ENCODE measurements around the gene ABHD8. TPM values are rescaled to one million over a fixed set of nuclear protein-coding genes. Genes with fewer than 3 reads are reported as not detected.
A peak's percentile ranks its signal among the peaks of the same experiment; 100 is the strongest.

Gene ABHD8
- total RNA-seq, 1 experiment from 2014 or later = 13.2 TPM

DNA sequence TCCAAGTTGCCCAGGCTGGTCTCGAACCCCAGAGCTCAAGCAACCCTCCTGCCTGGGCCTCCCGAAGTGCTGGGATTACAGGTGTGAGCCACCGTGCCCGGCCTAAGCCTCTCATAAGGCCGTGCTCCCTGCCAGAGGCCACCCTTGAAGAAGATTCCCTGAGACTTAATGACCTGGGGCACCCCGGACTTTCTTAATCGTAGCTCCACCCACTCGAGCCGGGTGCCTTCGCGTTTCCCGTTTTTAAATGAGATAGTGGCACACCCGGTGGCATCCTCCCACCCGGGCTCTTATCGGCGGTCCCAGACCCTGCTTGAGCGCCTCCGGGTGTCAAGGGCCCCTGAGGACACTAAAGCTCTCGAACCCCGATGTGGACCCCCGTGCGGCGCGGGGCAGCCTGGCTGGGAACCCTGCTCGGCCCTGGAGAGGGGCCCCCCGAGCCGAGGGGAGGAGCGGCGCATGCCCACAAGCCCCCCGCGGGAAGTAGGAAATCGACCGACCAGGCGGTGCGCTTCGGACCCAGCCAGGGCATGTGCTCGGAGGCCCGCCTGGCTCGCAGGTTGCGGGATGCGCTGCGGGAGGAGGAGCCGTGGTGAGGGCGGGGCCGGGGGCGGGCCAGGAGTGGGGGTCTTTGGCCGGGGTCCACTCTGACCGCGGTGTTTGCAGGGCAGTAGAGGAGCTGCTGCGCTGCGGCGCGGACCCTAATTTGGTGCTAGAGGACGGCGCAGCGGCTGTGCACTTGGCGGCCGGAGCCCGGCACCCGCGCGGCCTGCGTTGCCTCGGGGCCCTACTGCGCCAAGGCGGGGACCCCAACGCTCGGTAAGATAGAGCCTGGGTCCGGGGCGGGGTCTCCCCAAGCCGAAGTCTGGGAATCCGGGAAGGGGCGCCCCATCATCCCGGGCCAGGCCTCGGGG, 21.6 kb downstream of the ABHD8 start, which contains the start of gene ANKLE1:
Gene ANKLE1, plus strand, starts transcription at position 511 of the 914 bp plus-strand sequence. Its CDS starts 20 bp downstream, at position 531.
- POLR2A ChIA-PET = interaction anchor here (1.0 to 2.7 kb wide), 4 partner anchors 14 to 66 kb away, joined by 4 to 13 read pairs (median 4); partner anchors contain the start of genes BABAM1, OCEL1 and USE1
- Mint-ChIP-seq H3K4me1 (peaks cover 3% of the 10 kb centered on the region; the same call in 1 of the 2 replicates), H3K27me3 (ENCODE audit: low read depth) (peaks cover 6% of the 10 kb centered on the region), H3K36me3 (peaks cover 22% of the 10 kb centered on the region), H3K9me3 (no peaks in the 10 kb centered on the region), H3K27ac (no peak within 1 kb of the TSS), H3K4me3 (peak within 1 kb of the TSS; percentile 70)
- CTCF ChIA-PET = interaction anchor here (0.6 to 5.3 kb wide), 25 partner anchors 8 to 324 kb away, joined by 3 to 29 read pairs (median 4); partner anchors contain the start of genes BABAM1, MRPL34, OCEL1 and USE1
- DNase-seq (ENCODE audit: low spot score) (peak; percentile 68), ATAC-seq (peak; percentile 35)
- TF ChIP-seq NFYB (CRISPR knock-in tag; conservative IDR thresholded peaks at IDR 0.05; ENCODE audit: low read depth) = 0 out of 2 replicates have a peak, but pooled peaks have one; percentile 15
- TF ChIP-seq, protein P1, sequence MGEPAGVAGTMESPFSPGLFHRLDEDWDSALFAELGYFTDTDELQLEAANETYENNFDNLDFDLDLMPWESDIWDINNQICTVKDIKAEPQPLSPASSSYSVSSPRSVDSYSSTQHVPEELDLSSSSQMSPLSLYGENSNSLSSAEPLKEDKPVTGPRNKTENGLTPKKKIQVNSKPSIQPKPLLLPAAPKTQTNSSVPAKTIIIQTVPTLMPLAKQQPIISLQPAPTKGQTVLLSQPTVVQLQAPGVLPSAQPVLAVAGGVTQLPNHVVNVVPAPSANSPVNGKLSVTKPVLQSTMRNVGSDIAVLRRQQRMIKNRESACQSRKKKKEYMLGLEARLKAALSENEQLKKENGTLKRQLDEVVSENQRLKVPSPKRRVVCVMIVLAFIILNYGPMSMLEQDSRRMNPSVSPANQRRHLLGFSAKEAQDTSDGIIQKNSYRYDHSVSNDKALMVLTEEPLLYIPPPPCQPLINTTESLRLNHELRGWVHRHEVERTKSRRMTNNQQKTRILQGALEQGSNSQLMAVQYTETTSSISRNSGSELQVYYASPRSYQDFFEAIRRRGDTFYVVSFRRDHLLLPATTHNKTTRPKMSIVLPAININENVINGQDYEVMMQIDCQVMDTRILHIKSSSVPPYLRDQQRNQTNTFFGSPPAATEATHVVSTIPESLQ (CRISPR knock-in tag; IDR thresholded peaks at IDR 0.05) = no peak

- Mint-ChIP-seq H3K27ac (no peak overlapping the region), H3K9me3 (no peaks in the 10 kb centered on the region), H3K4me3 (no peak overlapping the region), H3K27me3 (ENCODE audit: low read depth) (peaks cover 6% of the 10 kb centered on the region), H3K36me3 (peaks cover 33% of the 10 kb centered on the region), H3K4me1 (peaks cover 3% of the 10 kb centered on the region; the same call in 1 of the 2 replicates)
- ATAC-seq (no peak), DNase-seq (ENCODE audit: low spot score) (no peak)
- CTCF ChIA-PET = interaction anchor here (0.9 to 3.9 kb wide), 3 partner anchors 13 to 26 kb away, joined by 3 to 19 read pairs (median 5); partner anchors contain the start of gene MRPL34
- POLR2A ChIA-PET = no interaction called here
- no peak for TF ChIP-seq JAZF1 (CRISPR knock-in tag; IDR thresholded peaks at IDR 0.05)
- TF ChIP-seq RELA (CRISPR knock-in tag; IDR thresholded peaks at IDR 0.05; ENCODE audit: borderline replicate concordance) = no peak
- TF ChIP-seq, protein P2, sequence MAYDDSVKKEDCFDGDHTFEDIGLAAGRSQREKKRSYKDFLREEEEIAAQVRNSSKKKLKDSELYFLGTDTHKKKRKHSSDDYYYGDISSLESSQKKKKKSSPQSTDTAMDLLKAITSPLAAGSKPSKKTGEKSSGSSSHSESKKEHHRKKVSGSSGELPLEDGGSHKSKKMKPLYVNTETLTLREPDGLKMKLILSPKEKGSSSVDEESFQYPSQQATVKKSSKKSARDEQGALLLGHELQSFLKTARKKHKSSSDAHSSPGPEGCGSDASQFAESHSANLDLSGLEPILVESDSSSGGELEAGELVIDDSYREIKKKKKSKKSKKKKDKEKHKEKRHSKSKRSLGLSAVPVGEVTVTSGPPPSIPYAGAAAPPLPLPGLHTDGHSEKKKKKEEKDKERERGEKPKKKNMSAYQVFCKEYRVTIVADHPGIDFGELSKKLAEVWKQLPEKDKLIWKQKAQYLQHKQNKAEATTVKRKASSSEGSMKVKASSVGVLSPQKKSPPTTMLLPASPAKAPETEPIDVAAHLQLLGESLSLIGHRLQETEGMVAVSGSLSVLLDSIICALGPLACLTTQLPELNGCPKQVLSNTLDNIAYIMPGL (CRISPR knock-in tag; IDR thresholded peaks at IDR 0.05) = no peak
- TF ChIP-seq ELF4 (CRISPR knock-in tag; IDR thresholded peaks at IDR 0.05; ENCODE audit: low read depth) = no peak
Observed at GRCh38 chr19:17279436-17279835, 23.8 kb downstream of the ABHD8 start.

- H3K27ac Mint-ChIP-seq = no peak overlapping the region; the same call in 1 of the 2 replicates
- H3K36me3 Mint-ChIP-seq = peaks cover 43% of the 10 kb centered on the region
- H3K9me3 Mint-ChIP-seq = no peaks in the 10 kb centered on the region
- no peaks in the 10 kb centered on the region for H3K27me3 Mint-ChIP-seq (ENCODE audit: low read depth)
- H3K4me1 Mint-ChIP-seq = no peaks in the 10 kb centered on the region
- ChIA-PET CTCF (no interaction called here), POLR2A (no interaction called here)
- ATAC-seq (no peak), DNase-seq (ENCODE audit: low spot score) (no peak)
- no peak overlapping the region for H3K4me3 Mint-ChIP-seq
- TF ChIP-seq CDX4 (CRISPR knock-in tag; IDR thresholded peaks at IDR 0.05; ENCODE audit: borderline replicate concordance) (no peak), ZNF512 (CRISPR knock-in tag; IDR thresholded peaks at IDR 0.05; ENCODE audit: borderline replicate concordance) (no peak), JAZF1 (CRISPR knock-in tag; IDR thresholded peaks at IDR 0.05) (no peak), MYBL2 (CRISPR knock-in tag; IDR thresholded peaks at IDR 0.05) (no peak), ESRRA (CRISPR knock-in tag; IDR thresholded peaks at IDR 0.05; ENCODE audit: borderline replicate concordance) (no peak)
- TF ChIP-seq, protein P3, sequence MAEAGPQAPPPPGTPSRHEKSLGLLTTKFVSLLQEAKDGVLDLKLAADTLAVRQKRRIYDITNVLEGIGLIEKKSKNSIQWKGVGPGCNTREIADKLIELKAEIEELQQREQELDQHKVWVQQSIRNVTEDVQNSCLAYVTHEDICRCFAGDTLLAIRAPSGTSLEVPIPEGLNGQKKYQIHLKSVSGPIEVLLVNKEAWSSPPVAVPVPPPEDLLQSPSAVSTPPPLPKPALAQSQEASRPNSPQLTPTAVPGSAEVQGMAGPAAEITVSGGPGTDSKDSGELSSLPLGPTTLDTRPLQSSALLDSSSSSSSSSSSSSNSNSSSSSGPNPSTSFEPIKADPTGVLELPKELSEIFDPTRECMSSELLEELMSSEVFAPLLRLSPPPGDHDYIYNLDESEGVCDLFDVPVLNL (CRISPR knock-in tag; IDR thresholded peaks at IDR 0.05; ENCODE audit: borderline replicate concordance, low read depth) = no peak
- TF ChIP-seq, protein P4, sequence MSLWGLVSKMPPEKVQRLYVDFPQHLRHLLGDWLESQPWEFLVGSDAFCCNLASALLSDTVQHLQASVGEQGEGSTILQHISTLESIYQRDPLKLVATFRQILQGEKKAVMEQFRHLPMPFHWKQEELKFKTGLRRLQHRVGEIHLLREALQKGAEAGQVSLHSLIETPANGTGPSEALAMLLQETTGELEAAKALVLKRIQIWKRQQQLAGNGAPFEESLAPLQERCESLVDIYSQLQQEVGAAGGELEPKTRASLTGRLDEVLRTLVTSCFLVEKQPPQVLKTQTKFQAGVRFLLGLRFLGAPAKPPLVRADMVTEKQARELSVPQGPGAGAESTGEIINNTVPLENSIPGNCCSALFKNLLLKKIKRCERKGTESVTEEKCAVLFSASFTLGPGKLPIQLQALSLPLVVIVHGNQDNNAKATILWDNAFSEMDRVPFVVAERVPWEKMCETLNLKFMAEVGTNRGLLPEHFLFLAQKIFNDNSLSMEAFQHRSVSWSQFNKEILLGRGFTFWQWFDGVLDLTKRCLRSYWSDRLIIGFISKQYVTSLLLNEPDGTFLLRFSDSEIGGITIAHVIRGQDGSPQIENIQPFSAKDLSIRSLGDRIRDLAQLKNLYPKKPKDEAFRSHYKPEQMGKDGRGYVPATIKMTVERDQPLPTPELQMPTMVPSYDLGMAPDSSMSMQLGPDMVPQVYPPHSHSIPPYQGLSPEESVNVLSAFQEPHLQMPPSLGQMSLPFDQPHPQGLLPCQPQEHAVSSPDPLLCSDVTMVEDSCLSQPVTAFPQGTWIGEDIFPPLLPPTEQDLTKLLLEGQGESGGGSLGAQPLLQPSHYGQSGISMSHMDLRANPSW (CRISPR knock-in tag; conservative IDR thresholded peaks at IDR 0.05; ENCODE audit: low read depth) = no peak
- TF ChIP-seq, protein P5, sequence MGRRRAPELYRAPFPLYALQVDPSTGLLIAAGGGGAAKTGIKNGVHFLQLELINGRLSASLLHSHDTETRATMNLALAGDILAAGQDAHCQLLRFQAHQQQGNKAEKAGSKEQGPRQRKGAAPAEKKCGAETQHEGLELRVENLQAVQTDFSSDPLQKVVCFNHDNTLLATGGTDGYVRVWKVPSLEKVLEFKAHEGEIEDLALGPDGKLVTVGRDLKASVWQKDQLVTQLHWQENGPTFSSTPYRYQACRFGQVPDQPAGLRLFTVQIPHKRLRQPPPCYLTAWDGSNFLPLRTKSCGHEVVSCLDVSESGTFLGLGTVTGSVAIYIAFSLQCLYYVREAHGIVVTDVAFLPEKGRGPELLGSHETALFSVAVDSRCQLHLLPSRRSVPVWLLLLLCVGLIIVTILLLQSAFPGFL (CRISPR knock-in tag; IDR thresholded peaks at IDR 0.05; ENCODE audit: borderline replicate concordance) = no peak
Observed at GRCh38 chr19:17275441-17276175, 27.6 kb downstream of the ABHD8 start.

Data from WTC11 (cell line).